Endothelial cell of umbilical vein (primary cell): ENCODE measurements around the gene DYRK1A. TPM values are rescaled to one million over a fixed set of nuclear protein-coding genes. Genes with fewer than 3 reads are reported as not detected.

Experiments used
- BruUV-seq: library from RNA; stranded (reverse); fragments of 400-500 nt; replicated peaks from 2 replicates; lab custom pipeline; 2021; lab: Mats Ljungman, UMichigan
- CTCF ChIA-PET: fragments of 300-600, 350-600 bp; sonication (Branson Sonifier 250); formaldehyde crosslinking; loops from one replicate; lab custom pipeline; 2021; ENCODE audit warnings: antibody characterized with exemption, inconsistent platforms; lab: Charles Lee
- POLR2A ChIA-PET: fragments of 300-600, 350-600 bp; sonication (Branson Sonifier 250); formaldehyde crosslinking; loops from one replicate; lab custom pipeline; 2021; ENCODE audit warnings: antibody characterized with exemption, inconsistent platforms; lab: Charles Lee
- DNase-seq: peaks from one replicate; pipeline ENCODE4 v3.0.0-alpha.2; 2011; ENCODE audit warnings: low read depth, low spot score
- FAIRE-seq: peaks from 2 replicates; lab custom pipeline; 2011; peaks lifted over from hg19 to GRCh38; lab: Jason Lieb, UNC
- H2AFZ ChIP-seq: 2 replicates; pipeline ENCODE4 v1.6.0; 2012; ENCODE audit warnings: low read depth, low read length, control low read depth, inconsistent platforms
- H3K27ac ChIP-seq: 2 replicates; pipeline ENCODE4 v1.5.1; 2011; ENCODE audit warnings: low read depth, mild to moderate bottlenecking, control low read depth, low read length, moderate library complexity; ENCODE audit not compliant: insufficient read depth
- H3K27me3 ChIP-seq, 2 experiments: 2 replicates each; pipeline versions ENCODE4 v1.6.0 to v1.6.1; 2011; ENCODE audit warnings: low read length in 2 of 2, mixed read lengths in 1 of 2; ENCODE audit not compliant: control insufficient read depth in 2 of 2, insufficient read depth in 2 of 2
- H3K36me3 ChIP-seq, 2 experiments: 2 replicates in 1 of 2; 3 replicates in 1 of 2; pipeline ENCODE4 v1.5.1; 2011; ENCODE audit warnings: low read length in 2 of 2, mild to moderate bottlenecking in 1 of 2, moderate library complexity in 1 of 2; ENCODE audit not compliant: control insufficient read depth in 2 of 2, insufficient read depth in 2 of 2; ENCODE audit errors: extremely low read depth in 1 of 2
- H3K4me1 ChIP-seq: 3 replicates; pipeline ENCODE4 v1.5.1; 2011; ENCODE audit warnings: mild to moderate bottlenecking, low read length; ENCODE audit not compliant: control insufficient read depth, insufficient read depth; ENCODE audit errors: extremely low read depth
- H3K4me2 ChIP-seq: 2 replicates; pipeline ENCODE4 v1.6.1; 2011; ENCODE audit warnings: low read length, control low read depth, mixed read lengths; ENCODE audit not compliant: insufficient read depth
- H3K4me3 ChIP-seq, 3 experiments: fragments of 200-600 bp in 1 of 3; sonication (generic), shearing (Covaris generic) in 1 of 3; replicated peaks in 1 of 3; 2 replicates each; pipeline ENCODE4 v1.5.1; 2011 to 2016; ENCODE audit warnings: control low read depth in 3 of 3, low read length in 3 of 3, mild to moderate bottlenecking in 2 of 3, inconsistent platforms in 1 of 3, low read depth in 1 of 3, moderate library complexity in 1 of 3; ENCODE audit not compliant: insufficient read depth in 1 of 3
- H3K79me2 ChIP-seq: 2 replicates; pipeline ENCODE4 v1.6.0; 2012; ENCODE audit warnings: low read length, inconsistent platforms; ENCODE audit not compliant: control insufficient read depth, insufficient read depth
- H3K9ac ChIP-seq: replicated peaks from 2 replicates; pipeline ENCODE3; 2011; ENCODE audit warnings: low read length, control low read depth; ENCODE audit not compliant: insufficient read depth; ENCODE audit errors: extremely low read depth
- H3K9me1 ChIP-seq: replicated peaks from 3 replicates; pipeline ENCODE4 v1.6.0; 2011; ENCODE audit warnings: mild to moderate bottlenecking, low read length; ENCODE audit not compliant: control insufficient read depth, insufficient read depth; ENCODE audit errors: extremely low read depth
- H3K9me3 ChIP-seq: replicated peaks from 2 replicates; pipeline ENCODE4 v1.5.1; 2012; ENCODE audit warnings: low read length, inconsistent platforms; ENCODE audit not compliant: control insufficient read depth, insufficient read depth
- H4K20me1 ChIP-seq: replicated peaks from 2 replicates; pipeline ENCODE3; 2011; ENCODE audit warnings: mild to moderate bottlenecking, low read length; ENCODE audit not compliant: control insufficient read depth, insufficient read depth; ENCODE audit errors: extremely low read depth
- EZH2 ChIP-seq: IDR thresholded peaks from 2 replicates; pipeline ENCODE4 v1.6.1; 2012; ENCODE audit warnings: borderline replicate concordance, low read depth, mild to moderate bottlenecking, moderate library complexity, low read length, inconsistent platforms; ENCODE audit not compliant: severe bottlenecking
- FOS ChIP-seq: IDR thresholded peaks from 2 replicates; pipeline ENCODE4 v1.6.1; 2011; ENCODE audit warnings: mild to moderate bottlenecking, low read length, moderate library complexity, borderline replicate concordance; ENCODE audit not compliant: insufficient read depth
- GATA2 ChIP-seq: IDR thresholded peaks from 2 replicates; pipeline ENCODE4 v1.7.0; 2011; ENCODE audit warnings: low read depth, mild to moderate bottlenecking, moderate library complexity, mixed read lengths, low read length; ENCODE audit not compliant: insufficient read length, insufficient read depth
- JUN ChIP-seq: IDR thresholded peaks from 2 replicates; pipeline ENCODE4 v1.6.1; 2011; ENCODE audit warnings: borderline replicate concordance, low read depth; ENCODE audit not compliant: insufficient read length, insufficient read depth
- MYC ChIP-seq: IDR thresholded peaks from one replicate; pipeline ENCODE4 v1.6.1; 2011; ENCODE audit warnings: mild to moderate bottlenecking, low read depth, low read length
- POLR2A ChIP-seq: IDR thresholded peaks from 2 replicates; pipeline ENCODE4 v1.6.1; 2012; ENCODE audit warnings: low read depth, mild to moderate bottlenecking, control low read depth, low read length
- POLR2AphosphoS5 ChIP-seq: IDR thresholded peaks from 2 replicates; pipeline ENCODE4 v1.6.1; 2012; ENCODE audit warnings: low read depth, mild to moderate bottlenecking, control low read depth, low read length, moderate library complexity; ENCODE audit not compliant: insufficient read depth
- dilution Hi-C: fragments of 300-500 bp; cut with MboI; formaldehyde crosslinking; loops from one replicate; pipeline ENCODE4 v1.15.0; 2019; ENCODE audit warnings: low sequenced_read_pairs; ENCODE audit not compliant: extremely low pct_ligation_motif_present
- intact Hi-C: fragments of 100-400 bp; cut with micrococcal nuclease; formaldehyde crosslinking; loops from one replicate; pipeline ENCODE4 v1.10.0; 2022
- polyA plus RNA-seq, 4 experiments: library from polyadenylated mRNA; depleted of rRNA in 3 of 4; stranded (reverse) in 3 of 4; unstranded in 1 of 4; fragments of >200 nt; gene quantifications; 2 replicates each; pipeline versions ENCODE4 v1.2.1 to v1.2.3, GENCODE V29; 2011 to 2012; ENCODE audit warnings: missing spikeins in 1 of 4
- total RNA-seq: library from RNA; stranded (reverse); gene quantifications from 2 replicates; pipeline ENCODE4 v1.2.3, GENCODE V29; 2021
- TF ChIP-seq, protein P1 (sequence below): IDR thresholded peaks from 2 replicates; pipeline ENCODE4 v1.6.1; 2011; ENCODE audit not compliant: insufficient read depth, insufficient read length
- TF ChIP-seq, protein P2 (sequence below), 2 donors: IDR thresholded peaks; 1 replicate in 1 of 2; 2 replicates in 1 of 2; pipeline ENCODE4 v1.5.1; 2011; ENCODE audit warnings: low read length in 2 of 2, mild to moderate bottlenecking in 2 of 2, moderate library complexity in 2 of 2, control low read depth in 1 of 2, inconsistent platforms in 1 of 2, low read depth in 1 of 2; ENCODE audit not compliant: insufficient read depth in 1 of 2; ENCODE audit errors: extremely low read depth in 1 of 2

DYRK1A gene
- total and polyA plus RNA-seq, 2 donors (not counting 3 experiments of a cell fraction or from before 2014, with no cell fraction given): 51.8 to 53.7 TPM

DNA sequence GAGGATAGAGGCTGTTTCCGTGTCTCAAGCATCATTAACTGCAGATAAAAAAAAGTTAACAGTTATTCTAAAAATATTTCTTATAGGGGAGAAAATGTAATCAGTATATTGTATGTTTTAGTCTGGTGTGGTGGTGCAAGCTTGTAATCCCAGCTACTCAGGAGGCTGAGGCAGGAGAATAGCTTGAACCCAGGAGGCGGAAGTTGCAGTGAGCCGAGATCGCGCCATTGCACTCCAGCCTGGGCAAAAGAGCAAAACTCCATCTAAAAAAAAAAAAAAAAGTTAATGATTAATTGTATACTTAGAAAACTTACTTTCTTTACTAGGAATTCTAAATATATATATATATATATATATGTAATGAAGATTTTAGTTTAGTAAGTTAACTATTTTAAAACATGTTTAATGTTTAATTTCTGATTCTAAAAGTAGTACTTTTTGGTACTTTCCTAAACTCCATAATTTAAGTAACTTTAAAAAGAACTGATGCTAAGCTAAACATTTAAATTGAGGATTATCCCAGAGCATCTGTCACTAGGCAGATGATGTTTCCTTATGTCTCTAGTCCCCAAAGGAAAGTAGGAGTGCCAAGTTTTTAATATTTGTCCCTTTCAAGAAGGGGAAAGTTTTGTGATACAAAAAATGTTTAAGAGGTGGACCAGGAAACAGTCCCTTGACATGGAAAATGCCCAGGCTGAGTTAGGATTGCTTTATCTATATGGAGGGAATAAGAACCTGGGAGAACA lies 66.3 kb downstream of the DYRK1A start:
- no peak overlapping the region for H3K27ac ChIP-seq
- H4K20me1 ChIP-seq: peaks cover 7% of the 10 kb centered on the region
- H3K27me3 ChIP-seq: no peaks in the 10 kb centered on the region
- dilution Hi-C loops (no loop called here), intact Hi-C loops (no loop called here)
- peaks cover 0 to 6% of the 10 kb centered on the region in 2 experiments for H3K36me3 ChIP-seq
- ChIA-PET POLR2A (no interaction called here), CTCF (interaction anchor here (1.1 to 1.3 kb wide), 3 partner anchors 12 to 32 kb away, joined by 3 read pairs; no protein-coding TSS in a partner anchor)
- no peaks in the 10 kb centered on the region for H3K9me1 ChIP-seq
- FAIRE-seq: no peak
- no peak for DNase-seq
- H2AFZ ChIP-seq: no peak overlapping the region
- no peak for TF ChIP-seq GATA2
- no peak for TF ChIP-seq MYC
- no peak for TF ChIP-seq POLR2A
- TF ChIP-seq, protein P1, sequence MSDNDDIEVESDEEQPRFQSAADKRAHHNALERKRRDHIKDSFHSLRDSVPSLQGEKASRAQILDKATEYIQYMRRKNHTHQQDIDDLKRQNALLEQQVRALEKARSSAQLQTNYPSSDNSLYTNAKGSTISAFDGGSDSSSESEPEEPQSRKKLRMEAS: no peak
- TF ChIP-seq POLR2AphosphoS5: no peak
- TF ChIP-seq, protein P2, sequence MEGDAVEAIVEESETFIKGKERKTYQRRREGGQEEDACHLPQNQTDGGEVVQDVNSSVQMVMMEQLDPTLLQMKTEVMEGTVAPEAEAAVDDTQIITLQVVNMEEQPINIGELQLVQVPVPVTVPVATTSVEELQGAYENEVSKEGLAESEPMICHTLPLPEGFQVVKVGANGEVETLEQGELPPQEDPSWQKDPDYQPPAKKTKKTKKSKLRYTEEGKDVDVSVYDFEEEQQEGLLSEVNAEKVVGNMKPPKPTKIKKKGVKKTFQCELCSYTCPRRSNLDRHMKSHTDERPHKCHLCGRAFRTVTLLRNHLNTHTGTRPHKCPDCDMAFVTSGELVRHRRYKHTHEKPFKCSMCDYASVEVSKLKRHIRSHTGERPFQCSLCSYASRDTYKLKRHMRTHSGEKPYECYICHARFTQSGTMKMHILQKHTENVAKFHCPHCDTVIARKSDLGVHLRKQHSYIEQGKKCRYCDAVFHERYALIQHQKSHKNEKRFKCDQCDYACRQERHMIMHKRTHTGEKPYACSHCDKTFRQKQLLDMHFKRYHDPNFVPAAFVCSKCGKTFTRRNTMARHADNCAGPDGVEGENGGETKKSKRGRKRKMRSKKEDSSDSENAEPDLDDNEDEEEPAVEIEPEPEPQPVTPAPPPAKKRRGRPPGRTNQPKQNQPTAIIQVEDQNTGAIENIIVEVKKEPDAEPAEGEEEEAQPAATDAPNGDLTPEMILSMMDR (IDR thresholded peaks at IDR 0.05; ENCODE audit: extremely low read depth in 1 of 2, insufficient read depth in 1 of 2, low read depth in 1 of 2, low read length in 2 of 2): no peak
- TF ChIP-seq EZH2: no peak
- no peak for TF ChIP-seq JUN
- TF ChIP-seq FOS: no peak
- BruUV-seq: no TSS peak
- H3K4me3 ChIP-seq: no peak overlapping the region
- no peaks in the 10 kb centered on the region for H3K9me3 ChIP-seq
- no peak overlapping the region for H3K9ac ChIP-seq
- H3K4me1 ChIP-seq: peaks cover 4% of the 10 kb centered on the region
- peaks cover 88% of the 10 kb centered on the region for H3K79me2 ChIP-seq
- no peak overlapping the region for H3K4me2 ChIP-seq
